Testis (tissue), 3 donors: ENCODE data around the gene RIPOR3. TPM values are rescaled to one million over a fixed set of nuclear protein-coding genes. Genes with fewer than 3 reads are reported as not detected.
"Not testable (repeated sequence)": the region's sequence is repeated elsewhere in the genome, so short reads cannot be mapped to it uniquely, and the experiment has no call there.

Experiments used
- DNase-seq: peaks from one replicate; pipeline ENCODE4 v3.0.0-alpha.2; 2019
- H3K27ac ChIP-seq, 2 donors: fragments of 200-600 bp; sonication (generic); one replicate each; pipeline ENCODE4 v1.5.1; 2019
- H3K27me3 ChIP-seq: fragments of 200-600 bp; sonication (generic); one replicate; pipeline ENCODE4 v1.5.1; 2019
- H3K36me3 ChIP-seq: fragments of 200-600 bp; sonication (generic); one replicate; pipeline ENCODE4 v1.5.1; 2017; ENCODE audit warnings: low read depth; ENCODE audit errors: missing control alignments
- H3K4me1 ChIP-seq: fragments of 200-600 bp; sonication (generic); one replicate; pipeline ENCODE4 v1.5.1; 2019
- H3K4me3 ChIP-seq, 2 donors: fragments of 200-600 bp; sonication (generic); one replicate each; pipeline ENCODE4 v1.5.1; 2017 to 2019
- H3K9me3 ChIP-seq: fragments of 200-600 bp; sonication (generic); one replicate; pipeline ENCODE4 v1.5.1; 2017
- POLR2A ChIP-seq: fragments of 450-650 bp; IDR thresholded peaks from one replicate; pipeline ENCODE4 v1.6.1; 2017; ENCODE audit warnings: antibody characterized with exemption, mild to moderate bottlenecking, moderate library complexity
- WGBS, 2 donors: methylation state at CpG; one replicate each; pipeline ENCODE4 v1.1.5; 2018; 5-methylcytosine and 5-hydroxymethylcytosine counted together
- intact Hi-C: fragments of 100-400 bp; cut with DNase I; formaldehyde crosslinking; loops from one replicate; pipeline ENCODE4 v1.15.1; 2023; ENCODE audit warnings: low total_unique reads
- polyA plus RNA-seq: library from polyadenylated mRNA; stranded (reverse); fragments of 350-450 nt; fragmentation: Illumina TruSeq; extraction: RNeasy Lipid Tissue Mini Kit (QIAGEN cat#74804); gene quantifications from one replicate; pipeline ENCODE4 v1.2.3, GENCODE V29; 2014; ENCODE audit warnings: low read depth, low replicate concordance; ENCODE audit not compliant: insufficient read depth
- total RNA-seq, 2 donors: library from RNA; depleted of rRNA; stranded (reverse); fragments of >200 nt; gene quantifications; one replicate each; pipeline ENCODE4 v1.2.3, GENCODE V29; 2016
- TF ChIP-seq, protein P1 (sequence below), 3 experiments: fragments of 450-650 bp in 2 of 3; fragments of 200-600 bp in 1 of 3; sonication (generic) in 1 of 3; IDR thresholded peaks; one replicate each; pipeline ENCODE4 v1.5.1; 2016 to 2019; ENCODE audit warnings: antibody characterized with exemption in 3 of 3, mild to moderate bottlenecking in 2 of 3, moderate library complexity in 1 of 3

RIPOR3 gene
- total and polyA plus RNA-seq, 3 donors from 2014 or later = 11.3 to 26.9 (median 22.1) TPM

DNA sequence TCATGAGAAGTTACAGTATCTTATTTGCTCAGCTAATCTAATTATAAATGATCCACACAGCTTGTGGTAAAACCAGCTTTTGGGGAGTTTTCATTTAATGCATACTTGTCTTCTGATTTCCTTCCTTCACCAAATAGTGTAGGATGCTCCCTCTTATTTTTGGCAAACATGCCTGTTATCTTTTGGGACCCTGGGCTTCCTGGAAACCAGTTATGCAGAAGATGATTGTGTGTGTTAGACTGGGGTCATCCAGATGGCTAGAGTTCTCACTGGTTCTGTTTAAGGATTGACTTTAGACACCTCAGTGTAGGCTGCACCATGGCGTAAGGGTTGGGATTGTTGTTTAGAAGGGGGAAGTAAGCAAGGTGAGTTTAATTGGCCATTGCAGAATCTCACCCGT is 119.9 kb downstream of the RIPOR3 start:
- WGBS, 2 donors = 94 to 96% methylated on average over 2 of the region's 2 CpGs
- no peaks in the 10 kb centered on the region for H3K36me3 ChIP-seq
- DNase-seq = no peak
- intact Hi-C loops = loop anchor here (5.0 to 10.0 kb wide), 2 partner anchors 94 to 387 kb away; no protein-coding TSS in a partner anchor
- peaks cover 22% of the 10 kb centered on the region for H3K4me1 ChIP-seq
- no peak overlapping the region for H3K27ac ChIP-seq
- no peaks in the 10 kb centered on the region for H3K27me3 ChIP-seq
- no peak overlapping the region for H3K4me3 ChIP-seq
- TF ChIP-seq POLR2A = no peak
- TF ChIP-seq, protein P1, sequence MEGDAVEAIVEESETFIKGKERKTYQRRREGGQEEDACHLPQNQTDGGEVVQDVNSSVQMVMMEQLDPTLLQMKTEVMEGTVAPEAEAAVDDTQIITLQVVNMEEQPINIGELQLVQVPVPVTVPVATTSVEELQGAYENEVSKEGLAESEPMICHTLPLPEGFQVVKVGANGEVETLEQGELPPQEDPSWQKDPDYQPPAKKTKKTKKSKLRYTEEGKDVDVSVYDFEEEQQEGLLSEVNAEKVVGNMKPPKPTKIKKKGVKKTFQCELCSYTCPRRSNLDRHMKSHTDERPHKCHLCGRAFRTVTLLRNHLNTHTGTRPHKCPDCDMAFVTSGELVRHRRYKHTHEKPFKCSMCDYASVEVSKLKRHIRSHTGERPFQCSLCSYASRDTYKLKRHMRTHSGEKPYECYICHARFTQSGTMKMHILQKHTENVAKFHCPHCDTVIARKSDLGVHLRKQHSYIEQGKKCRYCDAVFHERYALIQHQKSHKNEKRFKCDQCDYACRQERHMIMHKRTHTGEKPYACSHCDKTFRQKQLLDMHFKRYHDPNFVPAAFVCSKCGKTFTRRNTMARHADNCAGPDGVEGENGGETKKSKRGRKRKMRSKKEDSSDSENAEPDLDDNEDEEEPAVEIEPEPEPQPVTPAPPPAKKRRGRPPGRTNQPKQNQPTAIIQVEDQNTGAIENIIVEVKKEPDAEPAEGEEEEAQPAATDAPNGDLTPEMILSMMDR (IDR thresholded peaks at IDR 0.05) = no peak
- H3K9me3 ChIP-seq = no peaks in the 10 kb centered on the region

DNA sequence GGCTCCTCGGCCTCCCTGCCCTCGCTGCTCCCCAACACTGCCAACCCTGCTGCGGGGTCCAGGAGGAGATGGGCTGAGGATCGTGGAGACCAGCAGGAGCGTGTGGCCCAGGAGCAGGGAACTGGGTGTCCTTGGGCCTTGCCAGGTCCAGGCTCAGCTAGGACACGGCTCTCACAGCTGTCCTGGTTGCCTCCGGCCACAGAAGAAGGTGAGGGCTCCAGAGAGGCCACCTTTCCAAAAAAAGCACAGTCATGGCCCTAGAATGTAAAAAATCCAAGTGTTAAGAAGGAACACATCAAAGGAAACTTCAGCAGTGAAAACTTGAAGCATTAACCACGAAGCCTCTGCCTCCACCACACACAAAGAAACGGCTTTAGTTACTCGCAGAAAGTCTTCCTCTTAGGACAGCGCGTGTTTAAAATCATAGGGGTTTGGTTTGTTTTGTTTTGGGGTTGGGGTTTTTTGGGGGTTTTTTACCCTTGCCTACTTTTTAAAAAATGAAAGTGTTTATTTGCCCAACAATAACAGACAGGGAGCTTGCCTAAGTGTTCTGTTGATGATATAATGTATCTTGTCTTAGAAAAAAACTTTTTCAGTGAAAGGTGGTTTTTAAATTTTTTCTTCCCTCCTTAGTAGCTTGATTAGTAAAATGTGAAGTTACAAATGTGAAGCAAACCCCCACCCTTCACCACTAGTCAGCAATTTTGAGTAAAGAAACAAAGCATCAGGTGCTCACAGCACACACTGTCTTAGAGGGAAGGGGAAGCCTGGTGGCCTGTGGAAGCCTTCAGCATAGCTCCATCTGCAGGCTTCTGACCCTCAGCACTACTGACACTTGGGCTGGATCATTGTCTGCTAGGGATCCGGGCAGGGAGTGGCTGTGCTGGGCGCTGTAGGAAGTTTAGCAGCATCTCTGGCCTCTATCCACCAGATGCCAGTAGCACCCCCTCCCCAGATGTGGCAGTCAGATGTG is 121.2 kb downstream of the RIPOR3 start:
- TF ChIP-seq, protein P1 (IDR thresholded peaks at IDR 0.05) = peak in 2 of 3 experiments; percentile 15 to 43
- no peak for TF ChIP-seq POLR2A
- peak; percentile 65 for DNase-seq
- 53 to 69% methylated on average over 13 to 14 of the region's 14 CpGs for WGBS, 2 donors
- no peaks in the 10 kb centered on the region for H3K27me3 ChIP-seq
- intact Hi-C loops = loop anchor here (5.0 to 10.0 kb wide), 2 partner anchors 93 to 385 kb away; no protein-coding TSS in a partner anchor
- peak overlapping the region; percentile 10 to 62 for H3K27ac ChIP-seq
- H3K36me3 ChIP-seq = no peaks in the 10 kb centered on the region
- no peaks in the 10 kb centered on the region for H3K9me3 ChIP-seq
- no peak overlapping the region for H3K4me3 ChIP-seq
- peaks cover 22% of the 10 kb centered on the region for H3K4me1 ChIP-seq

DNA sequence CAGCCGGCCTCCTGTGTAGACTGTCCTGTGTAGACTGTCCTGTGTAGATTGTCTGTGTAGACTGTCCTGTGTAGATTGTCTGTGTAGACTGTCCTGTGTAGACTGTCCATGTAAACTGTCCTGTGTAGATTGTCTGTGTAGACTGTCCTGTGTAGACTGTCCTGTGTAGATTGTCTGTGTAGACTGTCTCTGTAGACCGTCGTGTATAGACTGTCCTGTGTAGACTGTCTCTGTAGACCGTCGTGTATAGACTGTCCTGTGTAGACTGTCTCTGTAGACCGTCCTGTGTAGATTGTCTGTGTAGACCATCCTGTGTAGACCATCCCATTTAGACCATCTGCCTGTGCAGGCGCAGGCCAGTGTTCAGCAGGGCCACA is 121.9 kb downstream of the RIPOR3 start:
- H3K36me3 ChIP-seq, H3K27me3 ChIP-seq, H3K9me3 ChIP-seq, intact Hi-C loops, H3K4me3 ChIP-seq, DNase-seq: not testable (repeated sequence)
- Histone ChIP-seq H3K27ac (peak overlapping the region; percentile 10 to 62), H3K4me1 (peaks cover 22% of the 10 kb centered on the region)
- WGBS, 2 donors = 97 to 100% methylated on average over 6 to 7 of the region's 7 CpGs

DNA sequence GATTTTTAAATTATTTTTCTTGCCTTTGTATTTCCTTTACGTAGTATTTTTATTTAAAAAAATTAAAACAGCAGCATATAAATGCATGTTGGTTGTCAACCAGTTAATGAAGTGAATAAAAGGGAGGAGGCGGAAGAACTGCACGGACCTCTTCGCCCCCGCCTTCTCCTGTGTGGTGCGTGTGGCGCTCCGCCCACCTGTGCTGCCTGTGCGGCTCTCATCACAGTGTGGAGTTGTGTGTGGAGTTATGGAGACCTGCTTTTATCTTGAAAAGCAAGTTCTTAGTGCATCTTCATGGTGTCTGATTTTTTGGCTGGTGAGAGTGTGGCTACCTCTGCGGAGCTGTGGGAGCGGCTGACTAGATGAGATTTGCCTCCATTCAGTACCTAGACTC is 122.8 kb downstream of the RIPOR3 start:
- no peak overlapping the region for H3K4me3 ChIP-seq
- no peaks in the 10 kb centered on the region for H3K27me3 ChIP-seq
- 67 to 88% methylated on average over 11 of the region's 11 CpGs for WGBS, 2 donors
- intact Hi-C loops = no loop called here
- H3K9me3 ChIP-seq = no peaks in the 10 kb centered on the region
- H3K36me3 ChIP-seq = no peaks in the 10 kb centered on the region
- peaks cover 21% of the 10 kb centered on the region for H3K4me1 ChIP-seq
- TF ChIP-seq, protein P1 (IDR thresholded peaks at IDR 0.05) = no peak
- TF ChIP-seq POLR2A = no peak
- H3K27ac ChIP-seq = no peak overlapping the region
- no peak for DNase-seq

DNA sequence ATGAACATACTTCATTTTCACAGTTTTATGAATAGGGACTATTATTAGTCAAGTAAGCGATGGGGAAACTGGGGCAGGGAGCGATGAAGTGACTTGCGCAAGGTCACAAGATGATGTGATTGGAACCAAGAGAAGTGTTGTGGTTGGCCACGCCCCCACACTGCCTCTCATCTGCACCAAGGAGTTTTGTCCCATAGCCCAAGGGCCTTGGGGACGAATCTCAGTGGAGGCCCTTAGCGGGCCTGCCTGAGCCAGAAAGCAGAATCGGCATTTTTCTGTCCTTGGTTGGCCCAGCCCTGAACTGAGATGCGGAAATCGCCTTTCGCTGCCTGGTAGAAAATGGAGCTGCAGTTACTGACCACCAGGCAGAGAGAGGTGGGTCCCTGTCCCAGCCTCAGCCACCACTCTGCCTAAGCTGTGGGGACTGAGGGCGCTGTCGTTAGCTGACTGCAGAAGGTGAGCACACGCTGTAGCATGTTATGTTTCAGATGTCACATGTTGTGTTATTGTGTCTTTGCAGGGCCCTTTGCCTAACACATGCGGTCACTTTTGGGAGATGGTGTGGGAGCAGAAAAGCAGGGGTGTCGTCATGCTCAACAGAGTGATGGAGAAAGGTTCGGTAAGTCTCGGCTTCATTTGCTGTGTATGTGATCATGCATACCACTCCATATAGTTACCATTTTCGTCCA is 123.3 kb downstream of the RIPOR3 start:
- no peak for DNase-seq
- H3K27me3 ChIP-seq = no peaks in the 10 kb centered on the region
- H3K4me3 ChIP-seq = no peak overlapping the region
- no peak overlapping the region for H3K27ac ChIP-seq
- intact Hi-C loops = no loop called here
- no peaks in the 10 kb centered on the region for H3K9me3 ChIP-seq
- 91 to 92% methylated on average over 15 to 18 of the region's 18 CpGs for WGBS, 2 donors
- no peaks in the 10 kb centered on the region for H3K36me3 ChIP-seq
- TF ChIP-seq, protein P1 (IDR thresholded peaks at IDR 0.05) = no peak
- no peak for TF ChIP-seq POLR2A
- peaks cover 16% of the 10 kb centered on the region for H3K4me1 ChIP-seq
